Urinary bladder (tissue), 4 donors: ENCODE measurements around the gene UBALD2. TPM values are rescaled to one million over a fixed set of nuclear protein-coding genes. Genes with fewer than 3 reads are reported as not detected.
A peak's percentile ranks its signal among the peaks of the same experiment; 100 is the strongest.
"Not testable (repeated sequence)": the region's sequence is repeated elsewhere in the genome, so short reads cannot be mapped to it uniquely, and the experiment has no call there.

ENCODE experiments used
- DNase-seq: peaks from one replicate; pipeline ENCODE4 v3.0.0-alpha.2; 2015; ENCODE audit errors: extremely low spot score
- H3K27ac ChIP-seq: one replicate; pipeline ENCODE4 v1.5.1; 2013; ENCODE audit warnings: low read depth, mild to moderate bottlenecking, moderate library complexity
- H3K36me3 ChIP-seq: one replicate; pipeline ENCODE4 v1.6.1; 2013; ENCODE audit warnings: mild to moderate bottlenecking, moderate library complexity; ENCODE audit not compliant: insufficient read depth
- H3K4me1 ChIP-seq: one replicate; pipeline ENCODE4 v1.6.1; 2013; ENCODE audit warnings: mild to moderate bottlenecking, moderate library complexity; ENCODE audit not compliant: insufficient read depth
- H3K4me3 ChIP-seq: one replicate; pipeline ENCODE4 v1.5.1; 2013; ENCODE audit warnings: low read depth, low read length
- WGBS: extraction: QIAGEN DNeasy Blood & Tissue Kit; methylation state at CpG from one replicate; pipeline ENCODE4 v1.1.7; 2013; 5-methylcytosine and 5-hydroxymethylcytosine counted together
- polyA plus RNA-seq: library from polyadenylated mRNA; stranded (reverse); fragments of 200-250 nt; gene quantifications from one replicate; pipeline ENCODE4 v1.2.3, GENCODE V29; 2013
- total RNA-seq: library from RNA; depleted of rRNA; stranded (reverse); fragments of >200 nt; gene quantifications from one replicate; pipeline ENCODE4 v1.2.3, GENCODE V29; 2014
- donor health status: healthy with polysubstance abuse.
- donor health status: healthy.

Gene UBALD2
- 5.4 TPM for total RNA-seq
- polyA plus RNA-seq: 22.4 TPM

DNA sequence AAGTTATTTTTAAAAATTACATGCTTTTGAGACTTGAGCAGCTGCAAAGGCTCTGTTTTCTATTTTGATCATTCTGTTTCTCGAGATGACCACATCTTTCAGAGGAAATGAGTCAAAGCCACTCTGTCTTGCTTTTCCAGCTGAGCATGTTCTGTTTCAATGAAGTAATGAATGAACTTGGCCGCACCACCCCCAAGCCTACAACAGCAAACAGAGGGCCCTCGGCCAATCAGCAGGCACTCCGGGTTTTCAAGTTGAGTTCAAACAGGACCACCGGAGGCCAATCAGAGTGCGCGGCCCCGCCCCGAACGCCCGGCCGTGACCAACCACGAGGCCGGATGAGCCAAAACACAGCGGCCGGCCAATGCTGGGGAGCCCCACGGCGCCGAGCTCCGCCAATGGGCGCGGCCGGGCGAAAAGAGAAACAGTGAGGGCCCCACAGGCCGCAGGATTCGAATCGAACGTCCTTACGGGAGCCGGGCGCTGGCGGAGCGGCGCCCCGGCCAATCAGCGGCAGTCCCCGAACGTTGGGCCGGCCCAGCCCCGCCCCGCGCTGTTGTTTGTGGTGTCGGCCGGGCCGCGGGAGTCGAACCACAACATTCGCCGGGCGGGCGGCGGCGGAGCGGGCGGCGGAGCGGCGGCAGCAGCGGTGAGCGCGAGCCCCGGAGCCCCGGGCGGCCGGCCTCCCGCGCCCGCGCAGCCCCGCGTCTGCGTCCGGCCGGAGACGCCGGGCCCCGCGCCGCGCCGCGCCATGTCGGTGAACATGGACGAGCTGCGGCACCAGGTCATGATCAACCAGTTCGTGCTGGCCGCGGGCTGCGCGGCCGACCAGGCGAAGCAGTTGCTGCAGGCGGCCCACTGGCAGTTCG lies at the start of gene UBALD2:
UBALD2 (plus strand) TSS at position 594 of the 869 bp plus-strand sequence; CDS start at position 752, 158 bp downstream.
- peak within 1 kb of the TSS; percentile 94 for H3K27ac ChIP-seq
- peaks cover 2% of the 10 kb centered on the region for H3K36me3 ChIP-seq
- under 1% methylated on average over 94 of the region's 94 CpGs for WGBS
- peaks cover 2% of the 10 kb centered on the region for H3K4me1 ChIP-seq
- peak; percentile 97 for DNase-seq
- H3K4me3 ChIP-seq: peak within 1 kb of the TSS; percentile 99

DNA sequence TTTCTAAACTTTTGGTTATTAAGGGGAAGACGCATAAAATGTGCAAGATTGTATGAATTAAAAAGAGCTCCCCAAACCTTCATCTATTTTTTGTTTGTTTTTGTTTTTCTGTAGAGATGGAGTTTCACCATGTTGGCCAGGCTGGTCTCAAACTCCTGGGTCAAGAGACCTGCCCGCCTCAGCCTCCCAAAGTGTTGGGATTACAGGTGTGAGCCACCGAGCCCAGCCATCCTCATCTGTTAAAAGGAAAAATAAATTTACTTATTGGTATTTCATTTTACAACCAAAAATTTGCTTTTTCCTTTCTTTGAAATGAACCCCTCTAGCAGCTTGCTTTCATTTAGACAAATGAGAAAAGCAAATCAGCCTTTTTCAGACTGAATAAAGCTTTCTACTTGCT lies 48.1 kb upstream of the UBALD2 start:
- Histone ChIP-seq H3K27ac (no peak overlapping the region), H3K4me1 (no peaks in the 10 kb centered on the region), H3K36me3 (no peaks in the 10 kb centered on the region), H3K4me3 (no peak overlapping the region)
- no peak for DNase-seq
- WGBS: 91% methylated on average over 3 of the region's 3 CpGs

DNA sequence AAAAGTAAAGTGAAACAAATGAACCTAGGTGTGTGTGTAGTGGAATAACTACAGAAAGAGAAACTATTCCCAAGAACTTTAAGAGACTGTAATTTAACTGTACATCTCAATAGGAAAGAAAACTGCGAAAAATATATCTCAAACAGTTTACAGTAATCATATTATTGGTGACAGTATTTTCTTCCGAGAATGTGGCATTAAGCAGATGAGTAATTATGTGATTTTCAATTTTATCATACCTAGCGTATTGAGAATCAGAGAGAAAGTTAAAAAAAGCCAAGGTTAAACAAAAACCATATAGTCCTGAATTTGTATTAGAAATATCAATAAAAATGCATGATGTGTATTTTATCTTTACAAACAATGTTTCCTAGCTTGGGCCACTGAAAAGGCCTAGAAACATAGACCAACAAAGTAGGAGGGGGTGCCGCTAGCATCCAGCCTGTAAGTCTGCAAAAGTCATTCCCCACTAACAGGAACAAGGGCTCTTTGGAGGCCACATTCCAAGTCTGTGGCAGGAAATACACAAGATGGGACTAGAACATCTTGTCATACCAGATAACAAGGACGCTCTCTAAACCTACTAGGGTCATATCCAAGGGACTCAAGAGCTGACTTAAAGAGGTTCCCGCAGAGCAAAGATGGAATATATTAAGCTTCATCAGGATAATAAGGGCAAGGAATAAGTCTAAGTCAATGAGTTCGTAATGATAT lies 45.3 kb upstream of the UBALD2 start:
- 93% methylated on average over 7 of the region's 7 CpGs for WGBS
- Histone ChIP-seq H3K27ac (no peak overlapping the region), H3K4me3 (no peak overlapping the region), H3K36me3 (no peaks in the 10 kb centered on the region), H3K4me1 (no peaks in the 10 kb centered on the region)
- no peak for DNase-seq

DNA sequence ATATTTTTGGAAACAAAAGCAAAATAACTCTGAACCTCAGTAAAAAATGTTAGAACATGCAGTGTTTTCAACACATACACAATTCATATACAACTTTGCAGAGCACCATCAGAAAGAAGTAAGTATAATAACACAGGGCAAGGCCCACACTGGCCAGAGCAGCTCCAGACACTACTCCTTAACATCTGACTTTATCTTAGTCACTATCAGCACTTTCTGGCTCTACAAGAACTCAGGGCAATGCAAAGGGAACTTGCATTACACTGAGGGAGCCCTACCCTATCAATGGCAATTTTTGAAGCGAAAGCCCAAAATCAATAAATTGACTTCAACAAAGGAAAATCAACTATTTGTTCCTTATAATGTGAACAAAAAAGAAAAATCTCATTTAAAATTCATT lies 41.3 kb upstream of the UBALD2 start:
- H3K27ac ChIP-seq: no peak overlapping the region
- H3K4me3 ChIP-seq: no peak overlapping the region
- H3K36me3 ChIP-seq: no peaks in the 10 kb centered on the region
- 97% methylated on average over 1 of the region's 1 CpG for WGBS
- H3K4me1 ChIP-seq: no peaks in the 10 kb centered on the region
- DNase-seq: no peak

- not testable (repeated sequence) for H3K4me3 ChIP-seq, H3K27ac ChIP-seq, H3K4me1 ChIP-seq, DNase-seq, H3K36me3 ChIP-seq
- WGBS: 80% methylated on average over 7 of the region's 7 CpGs
Measured at GRCh38 chr17:76225373-76226086, 39.6 kb upstream of the UBALD2 start.

DNA sequence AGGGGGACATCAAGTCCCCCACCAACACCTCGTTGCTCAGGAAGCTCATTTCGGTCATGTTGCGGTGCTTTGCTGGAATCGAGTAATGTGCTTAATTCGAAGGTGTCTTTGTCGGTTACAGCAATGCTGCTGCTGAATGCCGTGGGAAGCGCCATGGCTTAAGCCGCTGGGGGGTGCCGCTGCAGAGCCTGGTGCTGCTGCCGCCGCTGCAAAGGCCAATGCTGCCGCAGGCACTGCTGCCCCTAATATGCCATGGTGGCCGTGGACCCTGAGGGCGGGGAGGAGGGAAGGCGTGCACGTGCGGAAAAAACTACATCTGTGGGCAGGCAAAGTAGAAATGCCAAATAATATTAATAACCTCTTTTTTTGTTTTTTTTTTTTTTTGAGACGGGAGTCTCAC lies 38.4 kb upstream of the UBALD2 start:
- H3K27ac ChIP-seq, H3K4me3 ChIP-seq, H3K4me1 ChIP-seq, H3K36me3 ChIP-seq, DNase-seq: not testable (repeated sequence)
- WGBS: 94% methylated on average over 19 of the region's 19 CpGs

- Histone ChIP-seq H3K27ac (no peak overlapping the region), H3K4me1 (no peaks in the 10 kb centered on the region), H3K36me3 (no peaks in the 10 kb centered on the region), H3K4me3 (no peak overlapping the region)
- DNase-seq: no peak
- 50% methylated on average over 2 of the region's 2 CpGs for WGBS
Measured at GRCh38 chr17:76232342-76232741, 32.8 kb upstream of the UBALD2 start.

DNA sequence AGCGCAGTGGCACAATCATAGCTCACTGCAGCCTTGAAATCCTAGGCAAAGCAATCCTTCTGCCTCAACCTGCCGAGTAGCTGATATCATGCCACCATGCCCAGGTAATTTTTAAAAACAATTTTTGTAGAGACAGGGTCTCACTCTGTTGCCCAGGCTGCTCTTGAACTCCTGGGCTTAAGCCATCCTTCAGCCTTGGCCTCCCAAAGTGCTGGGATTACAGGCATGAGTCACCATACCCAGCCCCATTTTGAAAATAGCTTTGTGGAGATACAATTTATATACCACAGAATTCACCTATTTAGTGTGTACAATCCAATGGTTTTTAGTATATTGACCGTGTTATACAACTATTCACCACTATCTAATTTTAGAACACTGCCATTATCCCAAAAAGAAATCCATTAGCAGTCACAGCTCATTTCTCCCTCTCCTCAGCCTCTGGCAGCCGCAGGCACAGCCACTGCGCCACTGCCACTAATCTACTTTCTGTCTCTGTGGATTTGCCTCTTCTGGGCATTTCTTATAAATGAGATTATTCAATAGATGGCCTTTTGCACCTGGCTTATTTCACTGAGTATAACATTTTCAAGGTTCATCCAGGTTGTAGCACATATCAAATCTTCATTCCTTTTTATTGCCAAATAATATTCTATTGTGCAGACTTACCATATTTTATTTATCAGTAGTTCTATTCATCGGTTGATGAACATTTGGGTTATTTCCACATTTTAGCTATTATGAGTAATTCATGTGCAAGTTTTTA lies 31.4 kb upstream of the UBALD2 start:
- no peak for DNase-seq
- Histone ChIP-seq H3K36me3 (no peaks in the 10 kb centered on the region), H3K4me3 (no peak overlapping the region), H3K4me1 (no peaks in the 10 kb centered on the region), H3K27ac (no peak overlapping the region)
- WGBS: 94% methylated on average over 6 of the region's 6 CpGs

DNA sequence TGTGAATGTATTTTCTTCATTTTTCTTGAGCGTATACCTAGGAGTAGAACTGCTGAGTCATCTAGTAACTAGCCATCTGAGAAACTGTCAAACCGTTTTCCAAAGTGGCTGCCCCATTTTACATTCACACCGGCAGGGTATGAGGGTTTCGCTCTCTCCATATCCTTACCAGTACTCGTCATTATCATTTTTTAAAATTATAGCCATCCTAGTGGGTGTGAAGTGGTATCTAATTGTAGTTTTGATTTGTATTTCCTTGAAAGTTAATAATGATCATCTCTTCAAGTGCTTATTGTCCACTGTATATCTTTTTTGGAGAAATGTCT lies 30.8 kb upstream of the UBALD2 start:
- 83% methylated on average over 5 of the region's 5 CpGs for WGBS
- Histone ChIP-seq H3K4me3 (no peak overlapping the region), H3K36me3 (no peaks in the 10 kb centered on the region), H3K4me1 (no peaks in the 10 kb centered on the region), H3K27ac (no peak overlapping the region)
- no peak for DNase-seq

GRCh38 chr17:76235883-76236282 lies 29.3 kb upstream of the UBALD2 start:
- no peaks in the 10 kb centered on the region for H3K4me1 ChIP-seq
- H3K4me3 ChIP-seq: no peak overlapping the region
- 92% methylated on average over 2 of the region's 2 CpGs for WGBS
- H3K36me3 ChIP-seq: no peaks in the 10 kb centered on the region
- DNase-seq: no peak
- H3K27ac ChIP-seq: no peak overlapping the region

DNA sequence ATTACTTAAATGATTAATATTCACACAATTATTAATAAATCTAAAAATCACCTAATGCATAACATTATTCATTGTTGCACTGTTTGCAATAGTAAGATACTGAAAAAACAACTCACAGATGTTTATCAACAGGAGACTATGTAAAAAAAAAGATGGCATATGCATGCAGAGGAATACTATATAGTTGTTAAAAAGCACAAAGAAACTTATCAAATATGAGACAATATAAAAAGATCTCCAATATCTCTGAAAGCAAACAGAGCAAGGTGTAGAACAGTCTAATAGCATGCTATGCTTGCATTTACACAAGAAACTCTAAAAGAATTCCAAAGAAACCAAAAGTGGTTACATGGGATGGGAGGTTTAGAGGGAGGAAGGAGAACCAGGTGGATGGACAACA lies 28.5 kb upstream of the UBALD2 start:
- Histone ChIP-seq H3K36me3 (no peaks in the 10 kb centered on the region), H3K4me3 (no peak overlapping the region), H3K4me1 (no peaks in the 10 kb centered on the region), H3K27ac (no peak overlapping the region)
- DNase-seq: no peak

GRCh38 chr17:76237859-76238313 lies 27.3 kb upstream of the UBALD2 start:
- H3K4me1 ChIP-seq: no peaks in the 10 kb centered on the region
- H3K4me3 ChIP-seq: no peak overlapping the region
- no peaks in the 10 kb centered on the region for H3K36me3 ChIP-seq
- WGBS: 80% methylated on average over 7 of the region's 7 CpGs
- no peak overlapping the region for H3K27ac ChIP-seq
- no peak for DNase-seq

DNA sequence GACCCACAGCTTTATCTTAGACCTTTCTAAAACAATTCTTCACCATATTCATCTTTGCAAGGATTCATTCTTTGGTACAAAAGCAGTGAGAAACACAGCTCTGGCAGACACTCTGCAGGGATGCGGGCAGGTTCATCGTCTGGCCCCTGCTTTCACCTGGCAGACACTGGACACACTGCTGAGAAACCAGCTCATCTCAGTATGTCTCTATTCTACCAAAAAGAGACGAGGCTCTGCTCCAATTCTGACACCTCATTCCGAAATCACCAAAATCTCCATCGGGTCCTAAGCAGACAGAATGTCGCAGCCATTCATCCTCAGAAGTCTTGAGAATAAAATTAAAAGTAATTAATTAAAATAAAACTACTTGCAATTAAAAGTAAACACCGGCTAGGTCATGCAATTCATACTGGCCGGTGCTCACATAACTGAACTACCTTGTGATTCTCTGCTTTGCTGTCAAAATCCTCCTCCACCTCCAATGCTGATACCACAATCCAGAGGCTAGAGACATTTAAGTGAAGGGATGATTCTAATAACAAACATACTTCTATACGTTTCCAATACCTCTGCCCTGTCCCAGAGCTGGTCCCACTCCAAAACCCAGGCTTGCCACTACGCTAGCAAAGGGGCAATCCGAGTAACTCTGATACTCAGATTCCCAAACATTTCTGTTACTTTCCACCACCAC lies 26.2 kb upstream of the UBALD2 start:
- no peak overlapping the region for H3K27ac ChIP-seq
- H3K4me1 ChIP-seq: no peaks in the 10 kb centered on the region
- no peaks in the 10 kb centered on the region for H3K36me3 ChIP-seq
- peak overlapping the region; percentile 77 for H3K4me3 ChIP-seq
- no peak for DNase-seq
- 57% methylated on average over 11 of the region's 11 CpGs for WGBS
